Activated CD8-positive, alpha-beta memory T cell treated with anti-CD3 and anti-CD28 coated beads, Interleukin-2, amount 10 ng/mL, durations not matched to agents 7 days and 5 days (primary cell): Measurements from ENCODE around the gene TTC17. TPM values are rescaled to one million over a fixed set of nuclear protein-coding genes. Genes with fewer than 3 reads are reported as not detected.
"Not testable (repeated sequence)": the region's sequence is repeated elsewhere in the genome, so short reads cannot be mapped to it uniquely, and the experiment has no call there.

Experiments used
- ATAC-seq: fragments of 150-1000 bp; cut with Tn5 transposase; one replicate; pipeline ENCODE4 v1.10.0; 2021; ENCODE audit warnings: moderate library complexity
- CTCF ChIA-PET: fragments of 350-600 bp; sonication (Branson Sonifier 250); formaldehyde crosslinking; loops from one replicate; lab custom pipeline; 2021; ENCODE audit warnings: antibody characterized with exemption; lab: Charles Lee
- DNase-seq: peaks from one replicate; pipeline ENCODE4 v3.0.0-alpha.2; 2020
- H3K27ac Mint-ChIP-seq: one replicate; pipeline ENCODE4 v1.8.0; 2021; ENCODE audit warnings: mild to moderate bottlenecking, mixed read lengths
- H3K27me3 Mint-ChIP-seq: one replicate; pipeline ENCODE4 v1.8.0; 2021; ENCODE audit warnings: mixed read lengths
- H3K36me3 Mint-ChIP-seq: one replicate; pipeline ENCODE4 v1.8.0; 2021; ENCODE audit warnings: mild to moderate bottlenecking, mixed read lengths
- H3K4me1 Mint-ChIP-seq: one replicate; pipeline ENCODE4 v1.8.0; 2021; ENCODE audit warnings: mixed read lengths
- H3K4me3 Mint-ChIP-seq: one replicate; pipeline ENCODE4 v1.8.0; 2021; ENCODE audit warnings: mild to moderate bottlenecking, moderate library complexity, mixed read lengths
- H3K9me3 Mint-ChIP-seq: one replicate; pipeline ENCODE4 v1.8.0; 2022; ENCODE audit warnings: low read depth, mixed read lengths
- total RNA-seq, 2 experiments: library from RNA; stranded (reverse); gene quantifications; one replicate each; pipeline ENCODE4 v1.2.3, GENCODE V29; 2021

The TTC17 gene
- total RNA-seq, 2 experiments from 2014 or later = 55.7 to 91.9 TPM

DNA sequence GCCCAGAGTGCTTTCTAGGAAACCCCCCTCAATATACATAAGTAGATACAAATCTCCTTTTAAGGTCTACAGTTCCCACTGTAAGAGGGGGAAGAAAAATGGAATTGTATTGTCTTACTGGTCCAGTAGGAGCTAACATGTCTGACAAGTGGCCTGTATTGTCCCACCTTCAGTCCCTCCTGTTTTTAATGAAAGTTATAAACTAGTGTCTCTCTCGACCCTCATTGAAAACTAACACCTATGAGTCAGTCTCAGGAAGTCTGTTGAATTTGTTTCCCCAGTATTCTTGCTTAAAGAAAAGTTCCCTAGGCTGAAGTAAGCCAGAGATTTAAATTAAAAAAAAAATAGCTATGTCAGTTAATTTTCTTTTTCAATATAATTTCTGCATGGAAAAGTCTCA, 69.3 kb downstream of the TTC17 start:
- DNase-seq (no peak), ATAC-seq (no peak)
- no peak overlapping the region for H3K27ac Mint-ChIP-seq
- no peaks in the 10 kb centered on the region for H3K9me3 Mint-ChIP-seq
- no peaks in the 10 kb centered on the region for H3K4me1 Mint-ChIP-seq
- H3K4me3 Mint-ChIP-seq = no peak overlapping the region
- CTCF ChIA-PET = interaction anchor here (1.0 kb wide), 1 partner anchor 116 kb away, joined by 3 read pairs; the partner anchor contains the start of gene API5
- H3K36me3 Mint-ChIP-seq = peaks cover 14% of the 10 kb centered on the region
- no peaks in the 10 kb centered on the region for H3K27me3 Mint-ChIP-seq

DNA sequence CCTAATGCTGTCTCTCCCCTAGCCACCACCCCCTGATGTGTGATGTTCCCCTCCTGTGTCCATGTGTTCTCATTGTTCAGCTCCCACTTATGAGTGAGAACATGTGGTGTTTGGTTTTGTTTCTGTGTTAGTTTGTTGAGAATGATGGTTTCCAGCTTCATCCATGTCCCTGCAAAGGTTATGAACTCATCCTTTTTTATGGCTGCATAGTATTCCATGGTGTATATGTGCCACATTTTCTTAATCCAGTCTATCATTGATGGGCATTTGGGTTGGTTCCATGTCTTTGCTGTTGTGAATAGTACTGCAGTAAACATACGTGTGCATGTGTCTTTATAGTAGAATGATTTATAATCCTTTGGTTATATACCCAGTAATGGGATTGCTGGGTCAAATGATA, 72.2 kb downstream of the TTC17 start:
- H3K9me3 Mint-ChIP-seq, H3K27me3 Mint-ChIP-seq, H3K4me3 Mint-ChIP-seq, H3K4me1 Mint-ChIP-seq, H3K27ac Mint-ChIP-seq, CTCF ChIA-PET, DNase-seq, ATAC-seq: not testable (repeated sequence)
- H3K36me3 Mint-ChIP-seq = peaks cover 22% of the 10 kb centered on the region

DNA sequence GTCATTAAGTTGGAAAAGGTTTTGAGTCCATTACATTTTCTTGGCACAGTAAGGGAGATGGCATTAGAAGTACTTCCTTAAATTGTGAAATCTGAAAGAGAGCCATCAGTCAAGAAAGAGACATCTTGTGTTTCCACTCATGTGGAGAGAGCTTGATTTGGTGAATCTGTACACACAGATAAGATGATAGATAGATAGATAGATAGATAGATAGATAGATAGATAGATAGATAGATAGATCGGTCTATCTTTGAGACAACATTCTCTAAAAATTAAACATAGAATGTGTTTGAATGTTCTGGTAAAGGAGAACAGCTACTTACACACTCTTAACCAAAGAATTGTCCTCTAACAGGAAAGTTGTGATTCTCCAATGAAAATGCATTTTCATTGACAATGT, 76.2 kb downstream of the TTC17 start:
- H3K27ac Mint-ChIP-seq = no peak overlapping the region
- no peaks in the 10 kb centered on the region for H3K9me3 Mint-ChIP-seq
- peaks cover 35% of the 10 kb centered on the region for H3K36me3 Mint-ChIP-seq
- H3K4me3 Mint-ChIP-seq = no peak overlapping the region
- DNase-seq (no peak), ATAC-seq (no peak)
- H3K4me1 Mint-ChIP-seq = no peaks in the 10 kb centered on the region
- CTCF ChIA-PET = no interaction called here
- H3K27me3 Mint-ChIP-seq = no peaks in the 10 kb centered on the region

DNA sequence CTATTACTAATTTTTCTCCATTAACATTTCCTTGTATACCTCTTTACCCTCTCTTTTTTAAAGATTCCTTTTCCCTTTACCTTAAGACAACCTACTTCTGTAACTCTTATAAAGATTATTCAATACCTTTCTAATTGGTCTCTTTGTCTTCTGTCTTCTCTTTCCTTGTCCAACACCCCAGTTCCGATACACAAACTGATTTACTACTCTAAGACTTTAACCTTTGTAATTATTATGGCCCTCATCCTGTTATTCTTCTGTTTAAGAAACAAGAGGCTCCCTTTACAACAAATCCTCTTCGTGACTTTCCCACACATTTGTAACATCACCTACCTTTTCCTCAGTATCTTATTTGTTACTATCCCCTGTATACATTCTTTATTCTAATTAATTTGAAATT, 81.8 kb downstream of the TTC17 start:
- CTCF ChIA-PET = no interaction called here
- H3K36me3 Mint-ChIP-seq = peaks cover 43% of the 10 kb centered on the region
- no peaks in the 10 kb centered on the region for H3K27me3 Mint-ChIP-seq
- no peak for ATAC-seq
- no peaks in the 10 kb centered on the region for H3K9me3 Mint-ChIP-seq
- H3K27ac Mint-ChIP-seq = no peak overlapping the region
- H3K4me3 Mint-ChIP-seq = no peak overlapping the region
- DNase-seq = no peak
- no peaks in the 10 kb centered on the region for H3K4me1 Mint-ChIP-seq

DNA sequence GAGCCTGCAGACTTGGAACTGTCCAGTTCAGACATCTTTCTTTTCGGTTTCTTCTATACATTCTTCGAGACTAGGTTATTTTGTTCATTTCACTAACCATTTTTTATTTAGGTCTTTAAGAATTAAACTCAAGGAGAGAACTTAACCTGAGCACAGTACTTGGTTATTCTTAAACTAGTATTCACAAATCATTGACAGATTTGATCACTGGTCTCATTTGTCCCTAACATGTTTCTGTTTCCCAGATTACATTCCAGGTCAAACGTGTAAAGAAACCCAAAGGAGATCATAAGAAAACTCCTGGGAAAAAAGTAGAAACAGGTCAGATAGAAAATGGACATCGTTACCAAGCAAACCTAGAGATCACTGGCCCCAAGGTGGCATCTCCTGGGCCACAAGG, 85.1 kb downstream of the TTC17 start:
- no peak for DNase-seq
- H3K4me1 Mint-ChIP-seq = peaks cover 7% of the 10 kb centered on the region
- no peak overlapping the region for H3K4me3 Mint-ChIP-seq
- no peak overlapping the region for H3K27ac Mint-ChIP-seq
- no peak for ATAC-seq
- no peaks in the 10 kb centered on the region for H3K9me3 Mint-ChIP-seq
- CTCF ChIA-PET = no interaction called here
- peaks cover 60% of the 10 kb centered on the region for H3K36me3 Mint-ChIP-seq
- H3K27me3 Mint-ChIP-seq = no peaks in the 10 kb centered on the region

DNA sequence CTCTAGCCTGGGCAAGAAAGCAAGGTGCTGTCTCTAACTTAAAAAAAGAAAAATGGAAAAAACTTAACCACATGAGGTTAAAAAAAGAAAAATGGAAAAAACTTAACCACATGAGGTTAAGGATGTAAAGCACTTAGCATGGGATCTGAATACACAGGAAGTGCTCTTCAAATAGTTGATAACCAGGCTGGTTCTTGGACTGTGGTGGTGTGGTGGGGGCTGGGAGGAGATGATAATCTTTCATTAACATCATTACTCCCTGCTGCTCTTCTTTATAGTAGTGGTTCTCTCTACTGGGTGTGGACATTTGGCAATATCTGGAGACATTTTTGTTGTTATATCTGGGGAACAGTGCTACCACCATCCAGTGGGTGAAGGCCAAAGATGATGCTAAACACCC, 88.4 kb downstream of the TTC17 start:
- H3K27ac Mint-ChIP-seq = peak overlapping the region; percentile 62

DNA sequence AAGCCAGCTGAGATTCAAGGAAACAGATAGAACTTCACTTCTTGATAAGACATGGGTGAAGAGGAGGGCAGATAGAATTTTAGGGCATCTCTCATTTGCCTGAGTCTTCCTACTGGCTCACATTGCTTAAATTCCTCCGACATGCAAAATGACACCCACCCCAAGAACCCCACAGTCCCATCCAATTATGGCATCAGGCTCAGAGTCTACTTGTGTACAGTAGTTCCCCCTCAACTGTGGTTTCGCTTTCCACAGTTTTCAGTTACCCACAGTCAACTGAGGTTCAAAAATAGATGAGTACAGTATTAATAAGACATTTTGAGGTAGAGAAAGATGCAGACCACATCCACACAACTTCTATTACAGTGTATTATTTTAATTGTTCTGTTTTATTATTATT, 99.8 kb downstream of the TTC17 start:
- H3K4me1 Mint-ChIP-seq = no peaks in the 10 kb centered on the region
- ATAC-seq (no peak), DNase-seq (no peak)
- CTCF ChIA-PET = no interaction called here
- no peaks in the 10 kb centered on the region for H3K27me3 Mint-ChIP-seq
- H3K4me3 Mint-ChIP-seq = no peak overlapping the region
- H3K9me3 Mint-ChIP-seq = peaks cover 3% of the 10 kb centered on the region
- no peak overlapping the region for H3K27ac Mint-ChIP-seq
- H3K36me3 Mint-ChIP-seq = peaks cover 70% of the 10 kb centered on the region

More for the DNA sequence above, 88.4 kb downstream of the TTC17 start:
- Mint-ChIP-seq H3K9me3 (no peaks in the 10 kb centered on the region), H3K4me3 (no peak overlapping the region), H3K27me3 (no peaks in the 10 kb centered on the region), H3K4me1 (peaks cover 7% of the 10 kb centered on the region), H3K36me3 (peaks cover 68% of the 10 kb centered on the region)
- ATAC-seq (no peak), DNase-seq (no peak)
- CTCF ChIA-PET = no interaction called here

DNA sequence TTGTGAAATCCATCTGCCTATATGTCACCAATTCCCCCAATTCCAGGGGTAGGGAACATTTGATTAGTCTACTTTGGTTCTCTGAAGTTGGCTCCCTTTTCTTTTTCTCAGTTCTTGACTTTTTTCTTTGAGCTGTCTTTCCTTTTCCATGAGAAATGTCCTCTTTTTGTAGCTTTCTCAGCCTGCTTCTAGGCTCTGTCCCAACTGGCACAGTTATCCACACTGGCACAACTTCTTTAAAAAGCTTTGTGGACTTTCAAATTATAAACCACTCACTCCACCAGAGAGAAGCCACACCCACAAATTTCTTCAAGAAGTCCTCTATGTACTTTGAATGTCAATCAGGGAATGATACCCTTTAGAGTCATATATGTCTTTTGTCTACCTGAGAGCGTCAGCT, 100.5 kb downstream of the TTC17 start:
- H3K36me3 Mint-ChIP-seq = peaks cover 71% of the 10 kb centered on the region
- H3K27ac Mint-ChIP-seq = no peak overlapping the region
- no peak overlapping the region for H3K4me3 Mint-ChIP-seq
- no peak for ATAC-seq
- CTCF ChIA-PET = interaction anchor here (0.8 kb wide), 1 partner anchor 158 kb away, joined by 3 read pairs; no protein-coding TSS in a partner anchor
- peaks cover 6% of the 10 kb centered on the region for H3K9me3 Mint-ChIP-seq
- DNase-seq = no peak
- H3K4me1 Mint-ChIP-seq = no peaks in the 10 kb centered on the region
- H3K27me3 Mint-ChIP-seq = no peaks in the 10 kb centered on the region

DNA sequence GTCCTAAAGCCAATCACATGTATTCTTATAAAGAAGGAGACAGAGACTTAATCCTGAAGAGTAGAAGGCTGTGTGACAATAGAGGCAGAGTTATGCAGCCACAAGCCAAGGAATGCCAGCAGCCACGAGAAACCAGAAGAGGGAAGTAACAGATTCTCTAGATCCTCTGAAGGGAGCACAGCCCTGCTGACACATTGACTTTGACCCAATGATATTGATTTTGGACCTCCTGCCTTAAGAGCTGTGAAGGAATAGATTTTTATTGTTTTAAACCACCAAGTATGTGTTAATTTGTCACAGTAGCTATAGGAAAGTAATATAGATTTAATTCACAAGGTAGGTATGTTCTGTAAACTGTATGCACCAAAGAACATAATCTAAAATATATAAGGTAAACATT, 103.6 kb downstream of the TTC17 start:
- no peak overlapping the region for H3K27ac Mint-ChIP-seq
- no peak overlapping the region for H3K4me3 Mint-ChIP-seq
- H3K4me1 Mint-ChIP-seq = no peaks in the 10 kb centered on the region
- no peak for ATAC-seq
- CTCF ChIA-PET = no interaction called here
- peaks cover 14% of the 10 kb centered on the region for H3K9me3 Mint-ChIP-seq
- no peaks in the 10 kb centered on the region for H3K27me3 Mint-ChIP-seq
- no peak for DNase-seq
- H3K36me3 Mint-ChIP-seq = peaks cover 81% of the 10 kb centered on the region

DNA sequence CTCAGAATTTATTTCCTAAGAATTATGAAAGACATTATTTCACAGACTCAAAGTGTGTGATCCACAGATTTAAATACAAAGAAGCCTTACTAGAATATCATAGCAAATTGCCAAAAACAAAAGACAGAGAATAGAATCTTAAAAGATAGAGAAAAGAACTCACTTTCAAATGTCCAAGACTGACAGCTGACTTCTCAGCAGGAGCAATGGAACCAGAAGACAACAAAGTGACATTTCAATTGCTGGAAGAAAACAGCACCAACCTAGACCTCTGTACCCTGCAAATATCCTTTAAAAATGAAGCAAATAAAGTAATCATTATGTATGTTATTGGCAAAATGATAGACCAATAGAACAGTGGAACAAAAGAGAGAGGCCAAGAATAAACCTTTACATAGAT, 109.2 kb downstream of the TTC17 start:
- no peak overlapping the region for H3K27ac Mint-ChIP-seq
- H3K9me3 Mint-ChIP-seq = peaks cover 17% of the 10 kb centered on the region
- CTCF ChIA-PET = no interaction called here
- ATAC-seq (no peak), DNase-seq (no peak)
- no peak overlapping the region for H3K4me3 Mint-ChIP-seq
- no peaks in the 10 kb centered on the region for H3K4me1 Mint-ChIP-seq
- H3K36me3 Mint-ChIP-seq = peaks cover 61% of the 10 kb centered on the region
- H3K27me3 Mint-ChIP-seq = no peaks in the 10 kb centered on the region

DNA sequence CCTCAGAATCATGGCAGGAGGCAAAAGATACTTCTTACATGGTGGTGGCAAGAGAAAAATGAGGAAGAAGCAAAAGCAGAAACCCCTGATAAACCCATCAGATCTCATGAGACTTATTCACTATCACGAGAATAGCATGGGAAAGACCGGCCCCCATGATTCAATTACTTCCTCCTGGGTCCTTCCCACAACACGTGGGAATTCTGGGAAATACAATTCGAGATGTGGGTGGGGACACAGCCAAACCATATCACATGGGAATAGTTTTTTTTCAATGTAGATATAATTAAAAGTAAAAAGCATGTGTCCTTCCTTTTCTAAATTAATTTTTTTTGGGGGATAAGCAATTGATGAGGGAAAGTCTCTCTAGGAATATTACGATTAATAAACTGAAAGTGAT, 118.8 kb downstream of the TTC17 start:
- H3K27ac Mint-ChIP-seq, H3K4me1 Mint-ChIP-seq, H3K4me3 Mint-ChIP-seq, H3K9me3 Mint-ChIP-seq, CTCF ChIA-PET, H3K27me3 Mint-ChIP-seq, DNase-seq, ATAC-seq: not testable (repeated sequence)
- H3K36me3 Mint-ChIP-seq = peaks cover 49% of the 10 kb centered on the region

DNA sequence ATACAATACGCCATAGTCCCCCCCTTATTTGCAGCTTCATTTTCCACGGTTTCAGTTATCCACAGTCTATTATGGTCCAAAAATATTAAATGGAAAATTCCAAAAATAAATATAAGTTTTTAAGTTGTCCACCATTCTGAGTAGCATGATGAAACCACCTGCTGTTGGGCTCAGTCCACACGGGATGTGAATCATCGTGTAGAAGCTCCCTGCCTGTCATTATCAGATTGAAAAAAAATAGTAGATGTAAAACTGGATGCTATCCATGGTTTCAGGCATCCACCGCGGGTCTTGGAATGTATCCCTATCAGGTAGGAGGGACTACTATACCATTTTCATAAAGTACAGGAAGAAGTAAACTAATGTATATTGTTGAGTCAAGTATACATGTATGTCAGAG, 127.4 kb downstream of the TTC17 start:
- H3K4me3 Mint-ChIP-seq = no peak overlapping the region
- H3K36me3 Mint-ChIP-seq = peaks cover 32% of the 10 kb centered on the region
- DNase-seq = no peak
- H3K4me1 Mint-ChIP-seq = no peaks in the 10 kb centered on the region
- H3K27me3 Mint-ChIP-seq = no peaks in the 10 kb centered on the region
- CTCF ChIA-PET = no interaction called here
- ATAC-seq = no peak
- H3K27ac Mint-ChIP-seq = no peak overlapping the region
- H3K9me3 Mint-ChIP-seq = no peaks in the 10 kb centered on the region

DNA sequence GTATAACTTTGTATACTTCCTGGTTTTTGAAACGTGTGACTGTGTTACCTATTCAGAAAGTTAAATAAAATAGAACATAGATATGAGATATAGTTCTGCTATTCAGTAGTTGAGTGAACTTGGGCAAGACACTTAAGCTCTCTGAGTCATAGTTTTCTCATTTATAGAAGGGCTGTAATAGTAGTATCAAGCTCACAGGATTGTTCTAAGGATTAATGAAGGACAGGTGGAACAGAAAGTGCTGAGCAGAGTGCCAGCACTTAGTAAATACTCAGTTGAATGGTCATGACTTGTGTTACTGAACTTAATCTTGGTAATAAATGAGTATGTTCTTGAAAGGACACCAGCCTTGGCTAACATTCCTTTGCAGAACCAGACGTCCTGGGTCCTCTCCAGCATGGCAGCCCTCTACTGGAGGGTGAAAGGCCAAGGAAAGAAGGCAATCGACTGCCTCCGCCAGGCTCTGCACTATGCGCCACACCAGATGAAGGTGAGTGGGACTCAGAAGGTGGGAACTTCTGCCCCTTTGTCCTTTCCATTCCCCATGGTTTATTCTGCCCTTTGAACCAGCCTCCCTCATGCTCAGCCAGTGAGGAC, 131.2 kb downstream of the TTC17 start:
- Mint-ChIP-seq H3K4me3 (no peak overlapping the region), H3K27me3 (no peaks in the 10 kb centered on the region), H3K9me3 (no peaks in the 10 kb centered on the region), H3K36me3 (peaks cover 36% of the 10 kb centered on the region), H3K4me1 (no peaks in the 10 kb centered on the region), H3K27ac (no peak overlapping the region)
- no peak for DNase-seq
- CTCF ChIA-PET = no interaction called here
- no peak for ATAC-seq

DNA sequence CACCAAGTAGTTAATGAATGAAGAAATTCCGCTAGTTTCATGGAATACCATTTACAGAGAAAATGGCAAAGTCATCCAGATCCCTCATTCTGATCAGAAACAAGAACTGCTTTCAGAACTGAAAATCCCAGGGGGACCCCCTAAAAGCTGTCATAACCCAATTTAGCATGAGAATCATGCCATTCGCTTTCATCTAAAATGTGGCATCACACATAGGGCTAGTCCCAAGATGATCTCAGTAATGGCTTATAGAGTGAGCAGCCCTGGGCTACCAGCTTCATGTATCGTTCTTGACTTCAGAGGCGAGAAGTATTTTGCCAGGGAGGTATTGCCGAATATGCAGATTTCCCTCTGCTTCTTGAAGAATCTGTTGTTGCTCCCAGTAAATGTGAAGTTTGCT, 134.0 kb downstream of the TTC17 start:
- H3K36me3 Mint-ChIP-seq = peaks cover 36% of the 10 kb centered on the region
- no peaks in the 10 kb centered on the region for H3K9me3 Mint-ChIP-seq
- H3K4me3 Mint-ChIP-seq = no peak overlapping the region
- ATAC-seq (no peak), DNase-seq (no peak)
- CTCF ChIA-PET = no interaction called here
- H3K27me3 Mint-ChIP-seq = no peaks in the 10 kb centered on the region
- no peaks in the 10 kb centered on the region for H3K4me1 Mint-ChIP-seq
- no peak overlapping the region for H3K27ac Mint-ChIP-seq

DNA sequence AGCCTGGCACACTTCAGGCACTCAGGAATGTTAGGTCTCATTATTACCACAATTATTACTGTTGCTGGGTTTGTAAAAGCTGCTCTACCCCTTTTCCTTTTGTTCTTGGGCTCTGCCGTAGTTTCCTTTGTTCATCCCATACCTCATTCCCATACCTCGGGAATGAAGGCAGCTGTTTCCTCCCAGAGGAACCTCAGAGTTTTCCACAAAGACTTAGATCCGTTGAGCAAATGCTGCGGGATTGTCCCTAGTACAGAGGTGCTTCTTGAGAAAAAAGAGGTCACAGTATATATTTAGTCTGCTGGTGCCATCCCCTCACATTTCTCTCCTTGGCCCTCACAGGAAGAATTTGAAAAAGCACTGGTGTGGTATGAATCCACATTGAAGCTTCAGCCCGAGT, 134.7 kb downstream of the TTC17 start:
- Mint-ChIP-seq H3K4me3 (no peak overlapping the region), H3K9me3 (no peaks in the 10 kb centered on the region), H3K36me3 (peaks cover 34% of the 10 kb centered on the region), H3K27me3 (no peaks in the 10 kb centered on the region), H3K4me1 (no peaks in the 10 kb centered on the region), H3K27ac (no peak overlapping the region)
- DNase-seq = no peak
- ATAC-seq = no peak
- CTCF ChIA-PET = no interaction called here
